ENCODE results near the gene RIT1. TPM values are rescaled to one million over a fixed set of nuclear protein-coding genes. Genes with fewer than 3 reads are reported as not detected.

The RIT1 gene
- total and polyA plus RNA-seq, 11 donors = 8.1 to 33.3 (median 20.0) TPM

DNA sequence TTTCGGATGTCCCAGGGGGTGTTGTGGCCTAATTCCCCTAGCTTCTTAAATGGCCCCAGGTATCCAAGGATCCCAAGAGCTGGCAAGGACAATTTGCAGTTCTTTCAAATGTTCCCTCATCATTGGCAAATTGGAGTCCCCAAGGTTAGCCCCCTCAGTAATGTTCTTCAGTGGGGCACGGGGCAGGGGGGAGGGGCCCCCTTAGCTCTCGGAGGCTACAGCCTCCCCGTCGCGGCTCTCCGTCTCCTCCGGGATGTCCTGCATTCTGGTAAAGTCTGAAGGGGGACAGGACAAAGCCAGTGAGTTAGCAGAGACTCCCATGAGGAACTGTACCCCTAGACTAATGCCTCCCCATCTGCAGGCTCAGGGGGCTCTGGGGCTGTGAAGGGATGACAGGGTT lies 36.6 kb upstream of the RIT1 start:
- ATAC-seq = no peak
- peaks cover 7 to 74% (median 69%) of the 10 kb centered on the region in 9 donors for H3K36me3 ChIP-seq

GRCh38 chr1:155947292-155947691 lies 36.1 kb upstream of the RIT1 start:
- DNase-seq = no peak
- H3K27ac ChIP-seq = peak overlapping the region in 1 of 12 donors; percentile 64
- H3K9me3 ChIP-seq = no peaks in the 10 kb centered on the region
- no peak for TF ChIP-seq POLR2A (IDR thresholded peaks at IDR 0.05)
- TF ChIP-seq CTCF (IDR thresholded peaks at IDR 0.05) = no peak
- peaks cover 3 to 69% (median 65%) of the 10 kb centered on the region in 9 donors for H3K36me3 ChIP-seq
- ATAC-seq = no peak
- 67 to 77% (median 72%) methylated on average over 4 of the region's 4 CpGs for WGBS, 4 donors
- no peaks in the 10 kb centered on the region for H3K27me3 ChIP-seq
- no peak overlapping the region for H3K4me3 ChIP-seq
- intact Hi-C loops (cut with DNase I) = loop anchor here in 1 of 10 donors (10.0 kb wide), 1 partner anchor 108 kb away; the partner anchor contains the start of genes LAMTOR2 and UBQLN4
- H3K4me1 ChIP-seq = peaks cover 0 to 52% (median 8%) of the 10 kb centered on the region in 12 donors

More for the DNA sequence above, 36.6 kb upstream of the RIT1 start:
- WGBS, 4 donors = 81 to 88% (median 85%) methylated on average over 8 of the region's 8 CpGs
- H3K4me1 ChIP-seq = peaks cover 0 to 48% (median 3%) of the 10 kb centered on the region in 12 donors
- intact Hi-C loops (cut with DNase I) = loop anchor here in 1 of 10 donors (10.0 kb wide), 1 partner anchor 107 kb away; the partner anchor contains the start of genes LAMTOR2 and UBQLN4
- H3K27me3 ChIP-seq = no peaks in the 10 kb centered on the region
- H3K9me3 ChIP-seq = no peaks in the 10 kb centered on the region
- no peak overlapping the region for H3K4me3 ChIP-seq
- no peak for TF ChIP-seq CTCF (IDR thresholded peaks at IDR 0.05)
- no peak for TF ChIP-seq POLR2A (IDR thresholded peaks at IDR 0.05)
- H3K27ac ChIP-seq = peak overlapping the region in 1 of 12 donors; percentile 64
- DNase-seq = no peak

DNA sequence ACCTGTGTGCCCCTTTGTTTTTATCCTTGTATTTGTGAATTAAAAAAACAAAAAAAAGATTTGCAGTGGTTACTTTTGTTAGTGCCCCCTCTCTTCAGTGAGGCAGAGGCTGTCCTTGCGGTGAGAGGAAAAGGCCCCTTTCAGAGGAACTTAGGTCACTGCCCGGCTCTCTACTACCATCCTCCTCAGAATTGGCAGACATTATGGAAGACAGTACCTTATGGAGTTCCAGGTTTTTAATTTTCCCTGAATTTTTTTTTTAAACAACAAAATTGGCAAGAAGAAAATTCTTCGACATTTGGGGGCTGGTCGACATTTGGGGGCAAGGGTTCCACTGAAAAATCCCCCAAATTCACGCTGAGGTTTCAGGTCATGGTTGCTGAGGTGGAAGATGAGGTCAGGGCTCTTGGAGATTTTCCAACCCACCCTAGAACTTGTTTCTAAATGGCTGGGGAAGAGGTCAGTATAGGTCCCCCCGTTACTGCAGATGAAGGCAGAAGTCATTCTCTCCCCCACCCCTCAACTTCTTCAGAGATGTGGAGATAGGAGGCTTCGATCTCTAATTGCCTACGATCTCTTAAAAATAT lies 35.6 kb upstream of the RIT1 start:
- Histone ChIP-seq H3K27ac (peak overlapping the region in 2 of 12 donors; percentile 27 to 64), H3K36me3 (peaks cover 2 to 64% (median 59%) of the 10 kb centered on the region in 9 donors), H3K27me3 (no peaks in the 10 kb centered on the region), H3K4me3 (no peak overlapping the region), H3K9me3 (no peaks in the 10 kb centered on the region), H3K4me1 (peaks cover 0 to 58% (median 13%) of the 10 kb centered on the region in 12 donors)
- intact Hi-C loops (cut with DNase I) = loop anchor here in 1 of 10 donors (10.0 kb wide), 1 partner anchor 108 kb away; the partner anchor contains the start of genes LAMTOR2 and UBQLN4
- 78 to 86% (median 82%) methylated on average over 8 of the region's 8 CpGs for WGBS, 4 donors
- TF ChIP-seq CTCF (IDR thresholded peaks at IDR 0.05) (no peak), POLR2A (IDR thresholded peaks at IDR 0.05) (no peak)
- no peak for DNase-seq
- ATAC-seq = no peak

GRCh38 chr1:155944444-155944799 lies 33.3 kb upstream of the RIT1 start:
- DNase-seq = no peak
- Histone ChIP-seq H3K4me1 (peaks cover 4 to 81% (median 36%) of the 10 kb centered on the region in 12 donors), H3K36me3 (peaks cover 0 to 40% (median 36%) of the 10 kb centered on the region in 9 donors), H3K27me3 (no peaks in the 10 kb centered on the region), H3K27ac (peak overlapping the region in 4 of 12 donors; percentile 13 to 39 (median 19)), H3K4me3 (no peak overlapping the region), H3K9me3 (no peaks in the 10 kb centered on the region)
- ATAC-seq = no peak
- intact Hi-C loops (cut with DNase I) = loop anchor here in 5 of 10 donors (5.0 to 10.0 kb wide), 3 partner anchors 33 to 110 kb away; partner anchors contain the start of genes ARHGEF2 (in 4 of the 5), LAMTOR2 (in 2 of the 5) and UBQLN4 (in 2 of the 5)
- 53 to 64% (median 59%) methylated on average over 5 to 6 of the region's 6 CpGs for WGBS, 4 donors
- no peak for TF ChIP-seq CTCF (IDR thresholded peaks at IDR 0.05)
- no peak for TF ChIP-seq POLR2A (IDR thresholded peaks at IDR 0.05)
